Activated CD4-positive, alpha-beta T cell treated with anti-CD3 and anti-CD28 coated beads, Interleukin-2, amount 50 U/mL, for 24 hours (primary cell): ENCODE data around the gene TMBIM4.
"Not testable (repeated sequence)": the region's sequence is repeated elsewhere in the genome, so short reads cannot be mapped to it uniquely, and the experiment has no call there.

Source experiments
- DNase-seq, 2 donors: peaks; one replicate each; pipeline ENCODE4 v3.0.0-alpha.2; 2020; ENCODE audit warnings: low read depth in 1 of 2, low spot score in 1 of 2

The TMBIM4 gene

GRCh38 chr12:66187036-66187435, 17.2 kb upstream of the TMBIM4 start:
- DNase-seq: no peak

GRCh38 chr12:66184822-66185221, 15.0 kb upstream of the TMBIM4 start:
- DNase-seq: not testable (repeated sequence)

GRCh38 chr12:66182956-66183355, 13.2 kb upstream of the TMBIM4 start:
- DNase-seq: no peak

- no peak for DNase-seq
These were observed 6.5 kb upstream of the TMBIM4 start for GRCh38 chr12:66176105-66176900.

GRCh38 chr12:66174391-66175325, 4.9 kb upstream of the TMBIM4 start:
- DNase-seq: not testable (repeated sequence)

GRCh38 chr12:66170606-66171005, 810 bp upstream of the TMBIM4 start:
- no peak for DNase-seq

- DNase-seq: no peak
These were observed 1.4 kb downstream of the TMBIM4 start for GRCh38 chr12:66168410-66168809.

GRCh38 chr12:66166561-66166960, 3.2 kb downstream of the TMBIM4 start:
- no peak for DNase-seq

GRCh38 chr12:66165141-66165540, 4.7 kb downstream of the TMBIM4 start:
- DNase-seq: no peak

GRCh38 chr12:66164349-66164821, 5.4 kb downstream of the TMBIM4 start:
- DNase-seq: no peak

- DNase-seq: no peak
These were observed 6.5 kb downstream of the TMBIM4 start for GRCh38 chr12:66163289-66163688.

GRCh38 chr12:66162701-66163100, 7.1 kb downstream of the TMBIM4 start:
- no peak for DNase-seq

- no peak for DNase-seq
These were observed 9.1 kb downstream of the TMBIM4 start for GRCh38 chr12:66160704-66161103.

- DNase-seq: no peak
These were observed 10.7 kb downstream of the TMBIM4 start for GRCh38 chr12:66159123-66159522.

GRCh38 chr12:66156654-66157053, 13.1 kb downstream of the TMBIM4 start:
- no peak for DNase-seq

- DNase-seq: no peak
These were observed 15.0 kb downstream of the TMBIM4 start for GRCh38 chr12:66154776-66155175.

GRCh38 chr12:66152732-66153131, 17.1 kb downstream of the TMBIM4 start:
- no peak for DNase-seq

- DNase-seq: no peak
These were observed 19.9 kb downstream of the TMBIM4 start for GRCh38 chr12:66149702-66150398.

- DNase-seq: no peak
These were observed 24.7 kb downstream of the TMBIM4 start for GRCh38 chr12:66144791-66145754.

- no peak for DNase-seq
These were observed 25.9 kb downstream of the TMBIM4 start for GRCh38 chr12:66143868-66144267.
